NT2/D1 (cell line): ENCODE measurements around the gene RBM5.

Experiments
- YY1 ChIP-seq: IDR thresholded peaks from 2 replicates; pipeline ENCODE4 v1.6.1; 2011; ENCODE audit not compliant: insufficient read length, insufficient read depth
- ZNF274 ChIP-seq: IDR thresholded peaks from 2 replicates; pipeline ENCODE4 v1.6.1; 2011; ENCODE audit warnings: mild to moderate bottlenecking, low read depth, low read length

DNA sequence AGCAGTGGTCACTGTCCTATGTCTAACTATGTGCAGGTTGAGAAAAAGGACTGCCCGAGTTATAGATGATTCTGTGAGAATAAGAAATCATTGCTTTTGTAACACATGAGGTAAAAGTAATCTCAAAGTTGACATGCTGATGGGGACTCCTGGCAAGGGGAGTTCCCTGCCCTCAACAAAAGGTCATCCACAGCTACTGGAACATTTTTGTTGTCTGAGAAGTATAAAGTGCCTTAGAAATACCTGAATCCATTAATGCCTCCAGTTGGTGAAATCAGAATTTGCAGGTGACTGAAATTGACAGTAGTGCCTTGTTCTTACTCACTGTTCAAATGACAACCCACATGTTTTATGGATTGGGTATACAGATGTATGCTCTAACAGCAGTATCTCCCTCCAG, 43.7 kb upstream of the RBM5 start:
- TF ChIP-seq ZNF274: no peak
- TF ChIP-seq YY1: no peak
